Hematopoietic multipotent progenitor cell (in vitro differentiated cells): ENCODE measurements around the gene PIP. TPM values are rescaled to one million over a fixed set of nuclear protein-coding genes. Genes with fewer than 3 reads are reported as not detected.
"Not testable (repeated sequence)": the region's sequence is repeated elsewhere in the genome, so short reads cannot be mapped to it uniquely, and the experiment has no call there.

ENCODE experiments used
- DNase-seq, 3 donors: peaks; one replicate each; pipeline ENCODE4 v3.0.0-alpha.2; 2011 to 2015; ENCODE audit warnings: low read depth in 2 of 3, low spot score in 2 of 3
- total RNA-seq: library from RNA; depleted of rRNA; stranded (reverse); fragments of >200 nt; gene quantifications from one replicate; pipeline ENCODE4 v1.2.3, GENCODE V29; 2012

Gene PIP
- total RNA-seq: not detected

DNA sequence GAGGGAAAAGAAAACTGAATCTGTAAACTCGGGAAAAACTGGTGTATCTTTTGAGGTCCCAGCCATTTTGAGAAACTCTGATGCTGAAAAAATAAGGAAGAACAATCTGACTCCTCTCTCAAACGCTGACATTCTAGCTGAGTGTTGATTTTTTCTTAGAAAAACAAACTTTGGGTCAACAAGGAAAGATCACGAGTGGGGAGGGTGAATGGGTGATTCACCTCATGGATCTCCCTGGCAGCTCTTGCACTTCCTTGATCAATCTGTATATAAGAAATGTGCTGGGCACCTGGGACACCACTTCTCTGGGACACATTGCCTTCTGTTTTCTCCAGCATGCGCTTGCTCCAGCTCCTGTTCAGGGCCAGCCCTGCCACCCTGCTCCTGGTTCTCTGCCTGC is at the start of gene PIP:
Gene PIP (plus strand): TSS at position 297 of the 400 bp plus-strand sequence. CDS start 40 bp downstream, at position 337.
- no peak for DNase-seq

DNA sequence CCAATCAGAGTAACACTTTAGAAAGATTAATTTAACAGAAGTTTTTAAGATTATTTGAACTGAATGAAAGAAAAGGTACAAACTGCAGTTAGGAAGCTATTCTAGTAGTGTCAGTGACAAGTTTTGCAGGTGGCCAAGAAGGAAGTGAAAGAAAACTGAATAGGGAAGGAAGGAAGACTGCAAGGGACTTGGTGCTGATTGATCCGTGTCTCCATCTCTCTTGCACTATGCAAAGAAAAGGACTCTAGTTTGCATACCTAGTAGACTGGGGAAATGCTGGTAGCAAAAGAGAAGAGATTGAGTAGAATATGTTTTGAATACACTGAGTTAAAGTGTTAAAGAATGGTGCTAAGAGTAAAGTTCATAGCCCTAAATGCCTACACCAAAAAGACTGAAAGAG is 46.8 kb upstream of the PIP start:
- DNase-seq: peak in 1 of 3 donors; percentile 2

GRCh38 chr7:143085610-143086009 is 46.3 kb upstream of the PIP start:
- not testable (repeated sequence) for DNase-seq

- DNase-seq: not testable (repeated sequence)
These were observed 43.2 kb upstream of the PIP start for GRCh38 chr7:143088549-143089231.

DNA sequence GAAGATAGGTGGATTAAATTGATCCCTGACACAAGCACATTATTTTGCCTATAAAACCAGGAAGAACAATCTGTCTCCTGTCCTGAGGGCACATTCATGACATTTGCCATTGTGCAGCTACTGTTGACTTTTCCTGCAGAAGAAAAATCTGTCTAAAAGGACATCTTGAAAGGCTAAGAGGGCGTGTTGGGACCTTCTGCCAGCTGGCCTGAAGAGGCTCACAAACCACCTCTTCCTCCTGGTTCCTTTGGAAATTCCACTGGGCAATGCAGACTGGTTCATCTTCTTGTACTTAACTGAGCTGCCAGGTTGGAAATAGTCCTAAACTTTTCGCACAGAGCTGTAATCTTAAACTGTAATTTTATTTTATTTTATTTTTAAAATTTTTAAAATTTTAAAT is 35.7 kb upstream of the PIP start:
- DNase-seq: no peak

DNA sequence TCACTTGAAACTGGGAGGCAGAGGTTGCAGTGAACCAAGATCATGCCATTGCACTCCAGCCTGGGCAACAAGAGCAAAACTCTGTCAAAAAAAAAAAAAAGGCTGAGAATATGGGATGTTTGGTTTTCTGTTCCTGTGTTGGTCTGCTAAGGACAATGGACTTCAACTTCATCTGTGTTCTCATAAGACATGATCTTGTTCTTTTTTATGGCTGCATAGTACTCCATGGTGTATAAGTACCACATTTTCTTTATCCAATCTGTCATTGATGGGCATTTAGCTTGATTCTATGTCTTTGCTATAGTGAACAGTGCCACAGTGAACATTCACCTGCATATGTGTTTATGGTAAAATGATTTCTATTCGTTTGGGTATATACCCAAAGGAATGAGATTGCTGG is 32.3 kb upstream of the PIP start:
- DNase-seq: not testable (repeated sequence)

DNA sequence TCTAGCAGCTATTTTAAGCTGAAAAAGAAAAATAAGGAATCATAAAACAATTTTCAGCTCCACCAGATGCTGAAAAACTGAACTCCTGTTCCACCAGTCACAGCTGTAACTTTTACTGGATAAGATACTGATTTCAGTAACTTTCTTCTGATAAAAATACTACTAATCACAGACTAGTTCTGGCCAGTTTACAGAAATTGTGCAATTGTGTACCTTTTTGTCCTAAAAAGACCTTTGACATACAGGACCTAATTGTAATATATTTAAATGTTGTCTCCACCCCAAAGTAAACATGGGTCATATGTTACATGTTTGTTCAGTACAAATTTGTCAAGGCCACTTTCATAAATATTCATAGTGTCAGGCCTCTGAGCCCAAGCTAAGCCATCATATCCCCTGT is 27.1 kb upstream of the PIP start:
- no peak for DNase-seq

- DNase-seq: not testable (repeated sequence)
These were observed 23.9 kb upstream of the PIP start for GRCh38 chr7:143108019-143108418.

- no peak for DNase-seq
These were observed 14.5 kb upstream of the PIP start for GRCh38 chr7:143117395-143117794.

GRCh38 chr7:143120691-143121405 is 11.0 kb upstream of the PIP start:
- DNase-seq: no peak

- not testable (repeated sequence) for DNase-seq
These were observed 8.6 kb upstream of the PIP start for GRCh38 chr7:143123326-143123725.

GRCh38 chr7:143126146-143126545 is 5.7 kb upstream of the PIP start:
- peak in 2 of 3 donors; percentile 3 to 52 for DNase-seq

DNA sequence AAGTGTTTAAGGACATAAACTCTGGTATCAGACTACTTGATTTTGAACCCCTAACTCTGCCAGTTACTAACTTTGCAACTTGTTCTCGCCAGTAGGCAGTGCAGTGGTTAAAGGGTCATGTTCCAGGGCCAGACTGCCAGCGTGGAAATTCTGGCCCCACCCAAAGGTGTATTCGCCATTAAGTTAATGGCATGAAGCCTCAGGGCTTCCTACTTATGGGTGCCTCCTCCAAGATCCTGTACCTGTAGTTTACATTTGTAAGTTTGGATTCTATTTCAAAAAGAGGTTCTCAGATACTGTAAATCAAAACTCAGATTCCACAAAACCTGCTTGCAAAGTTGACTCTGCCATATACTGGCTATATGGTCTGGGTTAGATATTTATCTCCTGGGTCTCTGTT is 2.8 kb upstream of the PIP start:
- DNase-seq: no peak

- no peak for DNase-seq
These were observed 2.4 kb upstream of the PIP start for GRCh38 chr7:143129477-143129876.

DNA sequence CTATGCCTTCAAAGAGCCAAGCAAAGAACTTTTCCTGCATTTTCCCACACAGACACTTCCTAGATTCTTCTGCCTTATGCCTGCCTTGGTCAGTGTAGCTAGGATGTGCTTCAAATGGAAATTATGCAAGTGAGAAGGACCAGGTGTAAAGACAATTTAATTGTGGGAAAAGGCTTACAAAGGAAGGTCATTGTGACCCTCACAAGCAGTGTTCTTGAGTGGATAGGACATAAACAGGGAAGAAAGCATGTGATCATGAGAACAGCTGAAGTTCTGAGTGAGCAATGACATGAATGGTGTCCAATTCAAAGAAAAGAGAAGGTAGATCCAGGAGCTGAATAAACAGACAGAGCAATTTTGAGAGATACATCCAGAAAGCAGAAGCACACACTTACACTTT is 1.3 kb upstream of the PIP start:
- DNase-seq: no peak

- DNase-seq: no peak
These were observed 15.2 kb downstream of the PIP start for GRCh38 chr7:143147070-143147469.

- DNase-seq: no peak
These were observed 16.2 kb downstream of the PIP start for GRCh38 chr7:143148050-143148449.

- DNase-seq: no peak
These were observed 16.8 kb downstream of the PIP start for GRCh38 chr7:143148651-143149050.

GRCh38 chr7:143150696-143151095 is 18.8 kb downstream of the PIP start:
- not testable (repeated sequence) for DNase-seq

GRCh38 chr7:143158617-143159016 is 26.7 kb downstream of the PIP start:
- not testable (repeated sequence) for DNase-seq

GRCh38 chr7:143171697-143172096 is 39.8 kb downstream of the PIP start:
- DNase-seq: no peak

GRCh38 chr7:143172354-143172753 is 40.5 kb downstream of the PIP start:
- no peak for DNase-seq
